GM12892 (cell line): Measurements from ENCODE around the gene NFATC2.

ENCODE experiments used
- POLR2A ChIP-seq: IDR thresholded peaks from 2 replicates; pipeline ENCODE4 v1.6.1; 2011; ENCODE audit warnings: low read depth, low read length, control low read depth
- POLR2AphosphoS5 ChIP-seq: IDR thresholded peaks from 2 replicates; pipeline ENCODE4 v1.6.1; 2011; ENCODE audit warnings: low read depth, low read length, control low read depth
- TAF1 ChIP-seq: IDR thresholded peaks from 2 replicates; pipeline ENCODE4 v1.6.1; 2011; ENCODE audit warnings: low read depth, mild to moderate bottlenecking, control low read depth, low read length, borderline replicate concordance

- TF ChIP-seq POLR2A (no peak), TAF1 (no peak), POLR2AphosphoS5 (no peak)
These were observed 417 bp downstream of the NFATC2 start for GRCh38 chr20:51542033-51542570.
